Glutamatergic neuron (in vitro differentiated cells): ENCODE results near the gene CD93. TPM values are rescaled to one million over a fixed set of nuclear protein-coding genes. Genes with fewer than 3 reads are reported as not detected.

Source experiments
- DNase-seq: peaks from one replicate; pipeline ENCODE4 v3.0.0; 2022
- H3K27ac Mint-ChIP-seq: one replicate; pipeline ENCODE4 v1.8.0; 2020; ENCODE audit warnings: mild to moderate bottlenecking, mixed read lengths, inconsistent platforms; ENCODE audit not compliant: unreplicated experiment
- H3K27me3 Mint-ChIP-seq: one replicate; pipeline ENCODE4 v1.8.0; 2020; ENCODE audit warnings: mild to moderate bottlenecking, moderate library complexity, mixed read lengths, inconsistent platforms; ENCODE audit not compliant: unreplicated experiment
- H3K36me3 Mint-ChIP-seq: one replicate; pipeline ENCODE4 v1.8.0; 2020; ENCODE audit warnings: mild to moderate bottlenecking, mixed read lengths, inconsistent platforms; ENCODE audit not compliant: unreplicated experiment
- H3K4me1 Mint-ChIP-seq: one replicate; pipeline ENCODE4 v1.8.0; 2020; ENCODE audit warnings: mild to moderate bottlenecking, low read depth, mixed read lengths, inconsistent platforms; ENCODE audit not compliant: unreplicated experiment
- H3K4me3 Mint-ChIP-seq: one replicate; pipeline ENCODE4 v1.8.0; 2020; ENCODE audit warnings: mild to moderate bottlenecking, mixed read lengths, inconsistent platforms; ENCODE audit not compliant: unreplicated experiment
- H3K9me3 Mint-ChIP-seq: one replicate; pipeline ENCODE4 v1.8.0; 2020; ENCODE audit warnings: mild to moderate bottlenecking, moderate library complexity, mixed read lengths, inconsistent platforms; ENCODE audit not compliant: unreplicated experiment
- total RNA-seq: library from RNA; stranded (reverse); fragmentation: NEBNext Ultra II Directional; extraction: Animal tissue kit (Norgen Biotek cat#: 25700); gene quantifications from one replicate; pipeline ENCODE4 v1.2.1, GENCODE V29; 2021; ENCODE audit not compliant: unreplicated experiment
- TF ChIP-seq, protein P1 (sequence below): fragments of 200-600 bp; sonication (generic); IDR thresholded peaks from one replicate; pipeline ENCODE4 v1.5.0; 2021; ENCODE audit not compliant: partially characterized antibody, unreplicated experiment

CD93 gene
- total RNA-seq, 1 donor from 2014 or later: not detected

DNA sequence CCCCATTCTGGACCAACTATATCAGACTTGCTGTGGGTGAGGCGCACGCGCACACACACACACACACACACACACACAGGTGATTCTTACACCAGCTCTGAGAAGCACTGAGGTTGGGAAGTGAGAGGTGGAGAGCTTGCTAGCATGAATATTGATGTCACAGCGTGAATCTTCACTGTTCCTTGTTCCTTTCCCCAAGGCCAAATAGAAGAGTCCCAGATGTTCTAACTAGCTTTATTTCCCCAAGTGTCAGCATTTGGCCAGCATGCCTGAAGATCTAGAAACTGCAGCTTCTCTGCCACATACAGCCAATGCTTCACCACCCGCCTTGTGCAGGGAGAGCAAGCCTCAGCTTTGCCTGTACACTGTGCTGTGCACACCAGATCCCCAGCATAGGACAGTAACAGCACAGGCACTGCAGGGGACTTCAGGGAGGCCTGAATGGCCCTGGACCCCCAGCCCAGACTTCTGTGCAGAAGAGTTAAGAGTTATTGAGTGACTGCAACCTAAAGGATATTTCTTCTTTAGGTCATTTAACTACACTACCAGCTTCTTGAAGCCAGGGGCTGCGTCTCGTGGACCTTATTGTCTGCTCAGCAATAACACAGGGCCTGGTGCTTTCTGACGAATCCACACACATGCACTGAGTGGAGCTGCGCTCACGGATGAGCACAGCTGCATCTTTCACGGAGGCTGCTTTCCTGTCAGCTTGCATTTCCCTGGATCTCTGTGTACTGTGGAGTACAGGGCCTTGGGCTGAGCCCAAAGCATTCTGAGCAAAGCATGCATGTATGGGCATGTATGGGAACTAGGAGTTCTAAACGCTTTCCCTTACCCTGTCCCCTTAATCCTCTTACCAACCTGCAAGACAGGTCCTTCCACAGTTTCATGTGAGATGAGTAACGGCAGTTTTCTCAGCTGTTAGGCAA is 13.9 kb upstream of the CD93 start:
- H3K27ac Mint-ChIP-seq: no peak overlapping the region
- H3K27me3 Mint-ChIP-seq: peaks cover 1% of the 10 kb centered on the region
- H3K4me1 Mint-ChIP-seq: no peaks in the 10 kb centered on the region
- H3K4me3 Mint-ChIP-seq: no peak overlapping the region
- peaks cover 7% of the 10 kb centered on the region for H3K36me3 Mint-ChIP-seq
- TF ChIP-seq, protein P1, sequence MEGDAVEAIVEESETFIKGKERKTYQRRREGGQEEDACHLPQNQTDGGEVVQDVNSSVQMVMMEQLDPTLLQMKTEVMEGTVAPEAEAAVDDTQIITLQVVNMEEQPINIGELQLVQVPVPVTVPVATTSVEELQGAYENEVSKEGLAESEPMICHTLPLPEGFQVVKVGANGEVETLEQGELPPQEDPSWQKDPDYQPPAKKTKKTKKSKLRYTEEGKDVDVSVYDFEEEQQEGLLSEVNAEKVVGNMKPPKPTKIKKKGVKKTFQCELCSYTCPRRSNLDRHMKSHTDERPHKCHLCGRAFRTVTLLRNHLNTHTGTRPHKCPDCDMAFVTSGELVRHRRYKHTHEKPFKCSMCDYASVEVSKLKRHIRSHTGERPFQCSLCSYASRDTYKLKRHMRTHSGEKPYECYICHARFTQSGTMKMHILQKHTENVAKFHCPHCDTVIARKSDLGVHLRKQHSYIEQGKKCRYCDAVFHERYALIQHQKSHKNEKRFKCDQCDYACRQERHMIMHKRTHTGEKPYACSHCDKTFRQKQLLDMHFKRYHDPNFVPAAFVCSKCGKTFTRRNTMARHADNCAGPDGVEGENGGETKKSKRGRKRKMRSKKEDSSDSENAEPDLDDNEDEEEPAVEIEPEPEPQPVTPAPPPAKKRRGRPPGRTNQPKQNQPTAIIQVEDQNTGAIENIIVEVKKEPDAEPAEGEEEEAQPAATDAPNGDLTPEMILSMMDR: no peak
- no peak for DNase-seq
- peaks cover 10% of the 10 kb centered on the region for H3K9me3 Mint-ChIP-seq

GRCh38 chr20:23097636-23098580 is 11.8 kb upstream of the CD93 start:
- peaks cover 9% of the 10 kb centered on the region for H3K36me3 Mint-ChIP-seq
- H3K27ac Mint-ChIP-seq: no peak overlapping the region
- H3K4me1 Mint-ChIP-seq: no peaks in the 10 kb centered on the region
- no peak for DNase-seq
- TF ChIP-seq, protein P1: no peak
- H3K4me3 Mint-ChIP-seq: no peak overlapping the region
- H3K9me3 Mint-ChIP-seq: peaks cover 12% of the 10 kb centered on the region
- no peaks in the 10 kb centered on the region for H3K27me3 Mint-ChIP-seq

DNA sequence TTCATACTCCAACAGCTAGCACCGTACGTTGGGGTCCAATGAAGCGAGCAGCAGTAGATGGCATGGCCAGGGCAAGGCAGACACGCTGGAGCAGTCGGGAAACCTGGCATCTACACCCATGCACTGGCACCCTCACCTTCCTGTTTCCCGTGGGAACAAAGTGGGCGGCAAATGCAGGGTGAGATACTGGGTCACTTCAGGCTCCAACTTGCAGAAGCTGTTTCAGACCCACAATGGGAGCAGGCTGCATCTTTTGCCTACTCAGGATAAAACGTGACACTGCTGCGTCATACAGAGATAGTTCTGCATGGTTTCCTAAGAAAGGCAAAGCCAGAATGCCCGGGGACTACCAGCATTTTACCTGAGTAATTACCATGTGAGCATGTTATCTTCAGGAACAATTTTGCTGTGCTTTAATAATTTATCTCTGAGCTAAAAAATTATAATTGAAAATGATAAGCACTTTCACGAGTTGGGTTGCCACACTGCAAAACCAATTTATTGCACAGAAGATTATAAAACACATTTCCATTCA is 10.9 kb upstream of the CD93 start:
- no peak overlapping the region for H3K4me3 Mint-ChIP-seq
- no peak overlapping the region for H3K27ac Mint-ChIP-seq
- H3K27me3 Mint-ChIP-seq: no peaks in the 10 kb centered on the region
- no peak for DNase-seq
- peaks cover 5% of the 10 kb centered on the region for H3K4me1 Mint-ChIP-seq
- H3K9me3 Mint-ChIP-seq: peaks cover 12% of the 10 kb centered on the region
- TF ChIP-seq, protein P1: no peak
- peaks cover 9% of the 10 kb centered on the region for H3K36me3 Mint-ChIP-seq

GRCh38 chr20:23096097-23096496 is 10.0 kb upstream of the CD93 start:
- Mint-ChIP-seq H3K4me1 (peaks cover 10% of the 10 kb centered on the region), H3K9me3 (peaks cover 10% of the 10 kb centered on the region), H3K36me3 (peaks cover 9% of the 10 kb centered on the region), H3K27ac (no peak overlapping the region), H3K27me3 (no peaks in the 10 kb centered on the region), H3K4me3 (no peak overlapping the region)
- DNase-seq: no peak
- TF ChIP-seq, protein P1: no peak
